Measurements from ENCODE around the gene MBD2.

MBD2 gene

GRCh38 chr18:54238173-54238936 is 13.9 kb upstream of the MBD2 start:
- no peak overlapping the region for H3K4me3 ChIP-seq (ENCODE audit: control insufficient read depth, low read depth, low read length)
- DNase-seq (ENCODE audit: low read depth) = no peak
- TF ChIP-seq CTCF (IDR thresholded peaks at IDR 0.05; ENCODE audit: control insufficient read depth, insufficient read depth, low read depth, low read length, missing control alignments) = no peak

GRCh38 chr18:54235871-54236270 is 11.4 kb upstream of the MBD2 start:
- no peak for DNase-seq (ENCODE audit: low read depth)
- H3K4me3 ChIP-seq (ENCODE audit: control insufficient read depth, low read depth, low read length) = no peak overlapping the region
- TF ChIP-seq CTCF (IDR thresholded peaks at IDR 0.05; ENCODE audit: control insufficient read depth, insufficient read depth, low read depth, low read length, missing control alignments) = no peak

- no peak for DNase-seq (ENCODE audit: low read depth)
- H3K4me3 ChIP-seq (ENCODE audit: control insufficient read depth, low read depth, low read length) = no peak overlapping the region
- TF ChIP-seq CTCF (IDR thresholded peaks at IDR 0.05; ENCODE audit: control insufficient read depth, insufficient read depth, low read depth, low read length, missing control alignments) = no peak
Measured at GRCh38 chr18:54233747-54234146, 9.3 kb upstream of the MBD2 start.

GRCh38 chr18:54233228-54233625 is 8.8 kb upstream of the MBD2 start:
- DNase-seq (ENCODE audit: low read depth) = no peak
- TF ChIP-seq CTCF (IDR thresholded peaks at IDR 0.05; ENCODE audit: control insufficient read depth, insufficient read depth, low read depth, low read length, missing control alignments) = no peak
- no peak overlapping the region for H3K4me3 ChIP-seq (ENCODE audit: control insufficient read depth, low read depth, low read length)

DNA sequence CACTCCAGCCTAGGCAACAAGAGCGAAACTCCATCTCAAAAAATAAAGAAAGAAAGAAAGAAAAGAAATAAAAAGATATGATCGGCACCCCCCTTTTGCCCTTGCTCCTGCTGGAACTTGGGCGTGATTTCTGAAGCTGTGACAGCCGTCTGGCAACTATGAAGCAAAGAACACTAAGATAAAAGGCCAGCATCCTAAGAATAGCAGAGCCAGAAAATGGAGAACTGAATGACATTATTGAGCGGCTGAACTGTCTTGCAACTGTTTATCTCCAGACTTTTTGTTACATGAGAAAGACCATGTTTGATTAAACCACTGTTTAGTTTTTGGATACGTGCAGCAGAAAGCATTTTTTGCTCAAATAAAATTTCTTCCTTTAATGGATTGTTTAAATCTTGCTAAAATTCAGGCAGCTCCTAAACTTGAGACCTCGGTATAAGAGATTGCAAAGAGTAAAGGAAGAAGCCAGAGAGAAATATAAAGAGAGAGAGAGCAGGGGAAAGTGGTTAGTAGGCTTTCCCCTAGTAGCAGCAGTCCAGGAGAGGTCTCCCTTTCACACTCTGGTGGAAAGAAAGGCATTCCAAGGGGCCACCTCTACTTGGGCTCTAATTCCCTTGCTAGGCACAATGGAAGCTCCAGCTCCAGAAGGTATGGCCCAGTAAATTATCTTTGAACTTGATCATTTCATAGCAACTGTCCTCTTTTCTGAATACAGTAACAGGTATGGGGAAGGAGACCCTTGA is 8.2 kb upstream of the MBD2 start:
- no peak for DNase-seq (ENCODE audit: low read depth)
- TF ChIP-seq CTCF (IDR thresholded peaks at IDR 0.05; ENCODE audit: control insufficient read depth, insufficient read depth, low read depth, low read length, missing control alignments) = peak; percentile 14
- no peak overlapping the region for H3K4me3 ChIP-seq (ENCODE audit: control insufficient read depth, low read depth, low read length)

DNA sequence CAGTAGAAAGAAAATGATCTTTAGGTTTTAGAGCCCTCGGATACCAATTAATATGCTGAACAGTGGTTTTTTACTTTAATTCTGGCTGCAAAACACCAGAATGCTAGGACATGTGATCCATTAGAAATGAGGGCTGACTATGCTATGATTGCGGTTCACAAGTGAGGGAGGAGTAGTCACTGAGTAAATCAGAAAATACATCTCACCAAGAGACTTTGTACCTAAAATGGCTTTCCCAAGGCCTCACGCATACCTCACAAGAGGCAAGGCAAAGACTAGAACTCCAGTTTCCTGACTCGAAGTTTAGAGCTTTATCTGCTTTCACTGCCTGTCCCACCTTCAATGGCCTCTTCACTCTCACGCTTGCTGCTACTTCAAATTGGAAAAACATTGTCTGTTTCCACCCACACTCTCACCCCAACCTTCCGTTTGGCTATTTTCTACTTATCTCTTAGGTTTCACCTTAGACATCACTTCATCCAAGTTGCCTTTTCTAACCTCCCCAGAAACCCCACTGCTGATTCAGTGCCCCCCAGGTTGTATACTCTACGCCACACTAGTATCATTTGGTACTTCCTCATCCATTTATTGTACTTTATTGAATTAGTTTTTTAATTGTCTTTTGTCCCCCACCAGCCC is 5.1 kb upstream of the MBD2 start:
- H3K4me3 ChIP-seq (ENCODE audit: control insufficient read depth, low read depth, low read length) = no peak overlapping the region
- DNase-seq (ENCODE audit: low read depth) = no peak
- TF ChIP-seq CTCF (IDR thresholded peaks at IDR 0.05; ENCODE audit: control insufficient read depth, insufficient read depth, low read depth, low read length, missing control alignments) = no peak
